ENCODE results near the gene OSBP2. TPM values are rescaled to one million over a fixed set of nuclear protein-coding genes. Genes with fewer than 3 reads are reported as not detected.
"Not testable (repeated sequence)": the region's sequence is repeated elsewhere in the genome, so short reads cannot be mapped to it uniquely, and the experiment has no call there.

OSBP2 gene
- total RNA-seq, 2 donors from 2014 or later: 3.1 to 16.7 TPM

- Mint-ChIP-seq H3K4me1 (no peaks in the 10 kb centered on the region), H3K27ac (no peak overlapping the region), H3K27me3 (no peaks in the 10 kb centered on the region), H3K36me3 (ENCODE audit: low read depth) (no peaks in the 10 kb centered on the region), H3K4me3 (no peak overlapping the region), H3K9me3 (no peaks in the 10 kb centered on the region)
- no peak for ATAC-seq (replicated peaks)
These were observed 24.3 kb downstream of the OSBP2 start for GRCh38 chr22:30718938-30719337.

GRCh38 chr22:30720263-30720837 is 25.7 kb downstream of the OSBP2 start:
- Mint-ChIP-seq H3K36me3 (ENCODE audit: low read depth) (no peaks in the 10 kb centered on the region), H3K27ac (no peak overlapping the region), H3K9me3 (no peaks in the 10 kb centered on the region), H3K4me3 (no peak overlapping the region), H3K27me3 (no peaks in the 10 kb centered on the region), H3K4me1 (no peaks in the 10 kb centered on the region)
- no peak for ATAC-seq (replicated peaks)

- H3K27me3 Mint-ChIP-seq: no peaks in the 10 kb centered on the region
- H3K4me1 Mint-ChIP-seq: no peaks in the 10 kb centered on the region
- no peak overlapping the region for H3K27ac Mint-ChIP-seq
- no peak overlapping the region for H3K4me3 Mint-ChIP-seq
- no peak for ATAC-seq (replicated peaks)
- no peaks in the 10 kb centered on the region for H3K36me3 Mint-ChIP-seq (ENCODE audit: low read depth)
- H3K9me3 Mint-ChIP-seq: no peaks in the 10 kb centered on the region
These were observed 27.1 kb downstream of the OSBP2 start for GRCh38 chr22:30721741-30722140.

- Mint-ChIP-seq H3K36me3 (ENCODE audit: low read depth) (no peaks in the 10 kb centered on the region), H3K27me3 (no peaks in the 10 kb centered on the region), H3K9me3 (no peaks in the 10 kb centered on the region), H3K27ac (no peak overlapping the region), H3K4me3 (no peak overlapping the region), H3K4me1 (no peaks in the 10 kb centered on the region)
- no peak for ATAC-seq (replicated peaks)
These were observed 34.2 kb downstream of the OSBP2 start for GRCh38 chr22:30728826-30729225.

GRCh38 chr22:30731658-30732057 is 37.0 kb downstream of the OSBP2 start:
- Mint-ChIP-seq H3K4me3 (no peak overlapping the region), H3K27ac (no peak overlapping the region), H3K9me3 (no peaks in the 10 kb centered on the region), H3K27me3 (no peaks in the 10 kb centered on the region), H3K36me3 (ENCODE audit: low read depth) (no peaks in the 10 kb centered on the region), H3K4me1 (no peaks in the 10 kb centered on the region)
- no peak for ATAC-seq (replicated peaks)

GRCh38 chr22:30732426-30732825 is 37.8 kb downstream of the OSBP2 start:
- no peaks in the 10 kb centered on the region for H3K36me3 Mint-ChIP-seq (ENCODE audit: low read depth)

GRCh38 chr22:30733181-30733631 is 38.5 kb downstream of the OSBP2 start:
- no peak overlapping the region for H3K27ac Mint-ChIP-seq
- no peak for ATAC-seq (replicated peaks)
- H3K27me3 Mint-ChIP-seq: no peaks in the 10 kb centered on the region
- H3K4me3 Mint-ChIP-seq: no peak overlapping the region
- H3K36me3 Mint-ChIP-seq (ENCODE audit: low read depth): no peaks in the 10 kb centered on the region
- no peaks in the 10 kb centered on the region for H3K4me1 Mint-ChIP-seq
- H3K9me3 Mint-ChIP-seq: no peaks in the 10 kb centered on the region

More at GRCh38 chr22:30732426-30732825, 37.8 kb downstream of the OSBP2 start:
- H3K4me1 Mint-ChIP-seq: no peaks in the 10 kb centered on the region
- H3K27ac Mint-ChIP-seq: no peak overlapping the region
- no peak overlapping the region for H3K4me3 Mint-ChIP-seq
- H3K9me3 Mint-ChIP-seq: no peaks in the 10 kb centered on the region
- ATAC-seq (replicated peaks): no peak
- no peaks in the 10 kb centered on the region for H3K27me3 Mint-ChIP-seq

- H3K9me3 Mint-ChIP-seq; H3K36me3 Mint-ChIP-seq (ENCODE audit: low read depth); H3K27me3 Mint-ChIP-seq: not testable (repeated sequence)
- Mint-ChIP-seq H3K4me1 (peaks cover 40% of the 10 kb centered on the region), H3K27ac (peak overlapping the region; percentile 91), H3K4me3 (peak overlapping the region; percentile 55)
- peak; percentile 8 for ATAC-seq (replicated peaks)
These were observed 45.3 kb downstream of the OSBP2 start for GRCh38 chr22:30740007-30740406.

GRCh38 chr22:30740511-30740910 is 45.8 kb downstream of the OSBP2 start:
- H3K27me3 Mint-ChIP-seq; H3K36me3 Mint-ChIP-seq (ENCODE audit: low read depth): not testable (repeated sequence)

GRCh38 chr22:30742291-30743256 is 47.9 kb downstream of the OSBP2 start:
- no peaks in the 10 kb centered on the region for H3K27me3 Mint-ChIP-seq
- H3K36me3 Mint-ChIP-seq (ENCODE audit: low read depth): no peaks in the 10 kb centered on the region
- ATAC-seq (replicated peaks): peak; percentile 64
- H3K4me3 Mint-ChIP-seq: peak overlapping the region; percentile 80
- H3K27ac Mint-ChIP-seq: peak overlapping the region; percentile 99
- no peaks in the 10 kb centered on the region for H3K9me3 Mint-ChIP-seq
- peaks cover 48% of the 10 kb centered on the region for H3K4me1 Mint-ChIP-seq

More at GRCh38 chr22:30740511-30740910, 45.8 kb downstream of the OSBP2 start:
- peak overlapping the region; percentile 91 for H3K27ac Mint-ChIP-seq
- H3K9me3 Mint-ChIP-seq: not testable (repeated sequence)
- peak; percentile 73 for ATAC-seq (replicated peaks)
- H3K4me1 Mint-ChIP-seq: peaks cover 42% of the 10 kb centered on the region
- H3K4me3 Mint-ChIP-seq: peak overlapping the region; percentile 55

- H3K4me1 Mint-ChIP-seq: peaks cover 50% of the 10 kb centered on the region
- no peaks in the 10 kb centered on the region for H3K36me3 Mint-ChIP-seq (ENCODE audit: low read depth)
- H3K27me3 Mint-ChIP-seq: no peaks in the 10 kb centered on the region
- ATAC-seq (replicated peaks): peak; percentile 34
- peak overlapping the region; percentile 80 for H3K4me3 Mint-ChIP-seq
- peak overlapping the region; percentile 99 for H3K27ac Mint-ChIP-seq
- H3K9me3 Mint-ChIP-seq: no peaks in the 10 kb centered on the region
These were observed 48.8 kb downstream of the OSBP2 start for GRCh38 chr22:30743257-30744020.

- Mint-ChIP-seq H3K27ac (peak overlapping the region; percentile 99), H3K4me3 (peak overlapping the region; percentile 80), H3K4me1 (peaks cover 50% of the 10 kb centered on the region), H3K36me3 (ENCODE audit: low read depth) (no peaks in the 10 kb centered on the region), H3K27me3 (no peaks in the 10 kb centered on the region), H3K9me3 (no peaks in the 10 kb centered on the region)
- ATAC-seq (replicated peaks): no peak
These were observed 49.5 kb downstream of the OSBP2 start for GRCh38 chr22:30744224-30744623.

- no peak overlapping the region for H3K27ac Mint-ChIP-seq
- H3K9me3 Mint-ChIP-seq: no peaks in the 10 kb centered on the region
- no peak for ATAC-seq (replicated peaks)
- no peak overlapping the region for H3K4me3 Mint-ChIP-seq
- peaks cover 33% of the 10 kb centered on the region for H3K4me1 Mint-ChIP-seq
- no peaks in the 10 kb centered on the region for H3K36me3 Mint-ChIP-seq (ENCODE audit: low read depth)
- no peaks in the 10 kb centered on the region for H3K27me3 Mint-ChIP-seq
These were observed 52.8 kb downstream of the OSBP2 start for GRCh38 chr22:30747493-30747892.

- no peak for ATAC-seq (replicated peaks)
- peaks cover 17% of the 10 kb centered on the region for H3K4me1 Mint-ChIP-seq
- H3K27ac Mint-ChIP-seq: no peak overlapping the region
- H3K9me3 Mint-ChIP-seq: no peaks in the 10 kb centered on the region
- no peaks in the 10 kb centered on the region for H3K36me3 Mint-ChIP-seq (ENCODE audit: low read depth)
- no peak overlapping the region for H3K4me3 Mint-ChIP-seq
- H3K27me3 Mint-ChIP-seq: no peaks in the 10 kb centered on the region
These were observed 54.6 kb downstream of the OSBP2 start for GRCh38 chr22:30749272-30749671.
